HG03139 (cell line): Measurements from ENCODE around the gene SFRP5.

Experiments
- ATAC-seq: cut with Tn5 transposase; IDR thresholded peaks from one replicate; pipeline ENCODE4 v1.9.1; 2021; ENCODE audit not compliant: unreplicated experiment

Gene SFRP5

DNA sequence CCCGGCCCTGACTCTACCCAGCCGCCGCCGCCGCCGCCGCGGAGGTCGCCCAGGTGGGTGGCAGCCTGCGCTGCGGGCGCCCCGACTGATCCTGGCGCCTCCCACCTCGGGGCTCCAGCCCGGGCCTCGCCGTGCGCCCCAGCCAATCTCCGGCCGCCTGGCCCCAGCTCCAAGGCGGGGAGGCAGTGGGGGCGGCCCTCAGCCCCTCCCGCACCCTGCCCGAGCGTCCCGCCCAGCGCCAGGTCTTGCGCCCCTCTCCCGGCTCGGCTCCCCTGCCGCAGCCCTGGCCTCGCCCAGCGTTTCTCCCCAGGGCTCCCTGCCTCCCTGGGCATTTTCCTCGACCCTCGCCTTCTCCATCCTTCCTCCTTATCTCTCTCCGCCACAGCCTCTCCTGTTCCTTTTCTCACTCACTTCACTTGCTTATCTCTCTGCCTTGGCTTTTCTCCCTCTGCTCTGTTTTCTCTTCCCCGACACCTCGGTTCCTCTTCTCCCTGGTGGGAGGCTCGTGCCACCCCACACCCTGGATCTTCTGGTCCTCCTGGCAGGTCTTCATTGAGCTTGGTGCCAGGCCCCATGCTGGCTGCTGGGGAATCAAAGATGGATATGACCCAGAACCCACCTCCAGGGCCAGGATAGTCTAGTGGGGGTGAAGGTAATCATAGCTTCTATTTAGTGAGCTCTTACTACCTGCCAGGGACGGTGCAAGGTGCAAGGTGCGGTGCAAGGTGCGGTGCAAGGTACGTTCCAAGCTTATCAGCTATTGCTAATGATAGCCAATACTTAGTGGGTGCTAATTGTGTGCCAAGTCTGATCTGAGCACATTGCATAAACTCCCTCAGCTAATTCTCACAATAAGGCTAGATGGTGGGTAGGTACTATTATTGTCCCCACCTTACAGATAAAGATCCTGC lies at the start of gene SFRP5:
Gene SFRP5, minus strand, starts transcription at position 87 of the 911 bp plus-strand sequence. CDS start 166 bp downstream, outside the sequence.
- no peak for ATAC-seq

DNA sequence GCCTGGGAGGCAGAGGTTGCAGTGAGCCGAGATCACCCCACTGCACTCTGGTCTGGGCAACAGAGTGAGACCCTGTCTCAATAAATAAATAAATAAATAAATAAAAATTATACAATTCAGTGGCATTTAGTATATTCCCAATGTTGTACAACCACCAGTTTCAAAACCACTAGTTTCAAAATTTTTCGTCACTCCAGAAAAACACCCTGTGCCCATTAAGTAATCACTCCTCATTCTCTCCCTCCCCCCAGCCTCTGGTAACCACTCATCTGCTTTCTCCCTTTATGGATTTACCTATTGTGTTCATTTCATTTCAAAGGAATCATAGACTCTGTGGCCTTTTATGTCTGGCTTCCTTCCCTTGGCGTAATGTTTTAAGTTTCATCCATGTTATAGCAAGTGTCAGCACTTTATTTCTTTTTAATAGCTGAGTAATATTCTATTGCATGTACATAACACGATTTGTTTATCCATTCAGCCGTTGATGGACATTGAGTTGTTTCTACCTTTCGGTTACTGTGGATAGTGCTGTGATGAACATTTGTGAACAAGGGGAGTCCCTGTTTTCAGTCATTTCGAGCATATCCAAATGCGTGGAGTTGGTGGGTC lies 48.4 kb upstream of the SFRP5 start:
- no peak for ATAC-seq

GRCh38 chr10:97818572-97818971 lies 46.8 kb upstream of the SFRP5 start:
- ATAC-seq: no peak

DNA sequence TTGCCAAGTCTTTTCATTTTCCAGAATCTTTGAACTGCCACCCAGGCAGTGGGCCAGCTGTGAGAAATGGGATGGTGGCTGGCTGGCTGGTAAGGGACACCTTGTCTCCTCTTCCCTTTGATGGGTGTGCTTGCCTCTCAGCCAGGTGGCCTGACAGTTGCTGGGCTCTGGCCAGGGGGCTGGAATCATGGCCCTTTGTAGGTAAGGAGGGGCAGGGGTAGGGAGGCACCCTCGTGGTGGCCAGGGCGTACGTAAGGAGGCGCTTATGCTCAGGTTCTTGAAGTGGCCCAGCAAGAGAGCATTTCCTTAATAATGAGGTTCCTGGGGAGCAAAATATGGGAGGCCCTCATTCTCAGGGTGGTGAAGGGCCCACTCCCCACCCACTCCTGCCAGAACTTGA lies 44.8 kb upstream of the SFRP5 start:
- no peak for ATAC-seq

GRCh38 chr10:97814996-97815395 lies 43.2 kb upstream of the SFRP5 start:
- ATAC-seq: no peak

DNA sequence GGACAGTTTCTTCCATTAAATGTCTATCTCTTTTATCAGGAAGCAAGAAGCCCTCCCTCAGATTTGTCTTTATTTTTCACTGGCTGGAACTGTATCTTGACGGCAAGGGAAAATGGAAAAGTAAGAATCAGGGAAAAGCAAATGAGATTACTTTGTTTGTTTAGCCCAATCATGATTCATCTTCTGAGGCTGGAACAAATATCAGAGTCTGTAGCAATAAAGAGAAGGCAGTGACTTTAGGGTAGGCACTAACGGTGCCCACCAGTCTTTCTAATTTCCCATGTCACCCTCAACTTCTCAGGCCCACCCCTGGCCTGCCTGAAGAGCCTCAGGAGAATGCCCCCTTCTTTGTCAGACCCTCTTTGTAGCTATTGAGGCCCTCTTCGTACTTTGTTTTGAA lies 41.5 kb upstream of the SFRP5 start:
- no peak for ATAC-seq

- ATAC-seq: no peak
Measured at GRCh38 chr10:97812696-97813095, 40.9 kb upstream of the SFRP5 start.

- no peak for ATAC-seq
Measured at GRCh38 chr10:97811958-97812357, 40.2 kb upstream of the SFRP5 start.

DNA sequence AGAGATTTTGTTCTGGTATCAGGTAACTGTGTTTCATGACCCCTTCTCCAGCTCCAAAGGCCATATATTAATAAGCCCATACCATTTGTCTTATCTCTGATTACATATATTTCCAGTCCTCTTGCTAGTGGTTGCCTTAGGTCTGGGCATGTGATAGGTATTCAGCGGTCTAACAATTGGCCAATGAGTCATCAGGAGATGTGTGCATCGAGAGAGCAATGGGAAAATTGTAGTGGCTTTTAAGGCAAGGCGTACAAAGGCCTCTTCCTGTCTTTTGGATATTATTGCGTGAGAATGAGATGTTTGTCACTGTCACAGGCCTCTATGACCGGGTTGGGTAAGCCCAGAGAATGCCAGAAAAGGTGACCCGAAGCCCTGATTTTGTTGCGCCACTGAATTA lies 38.6 kb upstream of the SFRP5 start:
- no peak for ATAC-seq

- ATAC-seq: no peak
Measured at GRCh38 chr10:97805949-97806348, 34.1 kb upstream of the SFRP5 start.

- no peak for ATAC-seq
Measured at GRCh38 chr10:97805096-97805884, 33.5 kb upstream of the SFRP5 start.

GRCh38 chr10:97801422-97801821 lies 29.6 kb upstream of the SFRP5 start:
- ATAC-seq: no peak

DNA sequence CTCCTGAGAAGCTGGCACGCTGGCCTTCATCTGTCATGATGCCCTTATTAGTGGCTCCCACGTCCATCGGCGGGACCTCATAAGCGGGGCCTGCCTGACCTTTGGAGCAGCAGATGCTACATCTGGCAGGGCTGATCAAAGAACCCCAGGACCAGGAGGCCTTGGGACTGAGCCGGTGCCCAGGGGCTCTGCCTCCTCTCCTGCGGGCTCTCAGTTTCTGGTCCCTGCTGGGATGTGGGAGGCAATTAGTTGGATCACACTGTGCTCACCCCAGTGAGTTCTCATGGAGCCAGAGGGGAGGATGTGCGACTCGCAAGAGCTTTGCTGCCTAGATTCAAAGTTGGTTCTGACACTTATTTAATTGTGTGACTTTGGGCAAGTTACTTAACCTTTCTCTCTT lies 28.7 kb upstream of the SFRP5 start:
- ATAC-seq: no peak

DNA sequence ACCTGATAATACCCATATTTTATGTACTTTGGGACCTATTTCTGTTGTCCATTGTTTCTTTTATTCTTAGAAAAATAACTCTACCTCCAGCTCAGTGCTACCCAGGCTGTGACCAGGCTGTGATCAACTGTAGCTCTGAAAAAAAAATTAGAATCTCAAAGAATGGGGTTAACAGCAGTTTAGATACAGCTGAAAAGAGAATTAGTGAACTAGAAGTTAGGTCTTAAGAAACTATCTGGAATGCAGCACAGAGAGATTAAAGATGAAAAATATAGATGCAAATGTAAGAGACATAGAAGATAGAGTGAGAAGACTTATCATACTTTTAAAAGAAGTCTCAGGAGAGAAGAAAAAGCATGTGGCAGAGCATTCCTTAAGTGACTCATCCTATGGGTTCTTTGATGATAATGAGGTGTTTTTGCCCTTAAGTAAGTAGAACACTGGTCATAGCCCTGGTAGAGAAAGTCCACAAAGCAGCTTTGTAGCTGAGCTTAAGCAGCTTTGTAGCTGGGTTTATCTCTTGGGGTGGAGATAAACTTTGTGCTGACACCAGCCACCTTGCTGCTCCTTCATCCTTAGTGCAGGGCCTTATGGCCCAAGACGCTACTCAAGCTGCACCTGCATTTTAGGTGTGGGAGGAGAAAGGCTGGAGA lies 27.3 kb upstream of the SFRP5 start:
- no peak for ATAC-seq

GRCh38 chr10:97796651-97797050 lies 24.9 kb upstream of the SFRP5 start:
- no peak for ATAC-seq

GRCh38 chr10:97795886-97796285 lies 24.1 kb upstream of the SFRP5 start:
- ATAC-seq: no peak

- peak; percentile 56 for ATAC-seq
Measured at GRCh38 chr10:97791824-97792721, 20.3 kb upstream of the SFRP5 start.

- ATAC-seq: no peak
Measured at GRCh38 chr10:97789770-97790397, 18.1 kb upstream of the SFRP5 start.

GRCh38 chr10:97788552-97789442 lies 17.0 kb upstream of the SFRP5 start:
- ATAC-seq: no peak
